MM.1S (cell line): ENCODE results near the gene MTCH1.

Source experiments
- EZH2 ChIP-seq: fragments of 300-600 bp; sonication (generic); optimal IDR thresholded peaks from 2 replicates; pipeline ENCODE3; 2017; ENCODE audit warnings: low read depth, mild to moderate bottlenecking, antibody characterized with exemption, low read length, mixed read lengths
- TF ChIP-seq, protein P1 (sequence below): fragments of 300-600 bp; sonication (generic); IDR thresholded peaks from 2 replicates; pipeline ENCODE4 v1.5.1; 2016; ENCODE audit warnings: antibody characterized with exemption, low read length, mixed read lengths

DNA sequence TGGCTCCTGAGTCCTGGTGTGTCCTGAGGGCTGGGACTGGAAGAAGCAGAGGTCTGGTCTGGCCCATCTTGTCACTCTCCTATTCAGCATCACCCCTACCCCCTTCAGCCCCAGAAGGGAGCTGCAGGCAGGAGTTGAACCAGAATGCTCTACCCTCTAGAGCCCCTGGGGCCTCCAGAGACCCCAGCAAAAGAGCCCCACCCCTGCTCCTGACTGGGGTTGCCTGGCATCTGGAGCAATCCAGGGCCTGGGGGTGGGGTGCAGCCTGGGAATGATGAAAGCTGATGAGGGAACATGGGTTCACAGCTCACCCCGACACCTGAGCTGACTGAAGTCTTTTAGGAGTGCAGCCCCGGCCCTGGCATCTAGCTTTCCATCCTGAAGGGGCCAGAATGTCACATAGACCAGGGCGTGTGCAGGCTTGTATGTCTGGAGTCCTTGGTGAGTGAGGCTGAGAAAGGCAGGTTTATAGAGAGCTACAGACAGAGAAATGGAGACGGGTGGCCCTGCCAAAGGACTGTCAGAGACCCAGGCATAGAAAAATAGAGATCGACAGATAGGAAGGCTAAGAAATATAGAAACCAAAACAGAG, 31.7 kb upstream of the MTCH1 start:
- TF ChIP-seq, protein P1, sequence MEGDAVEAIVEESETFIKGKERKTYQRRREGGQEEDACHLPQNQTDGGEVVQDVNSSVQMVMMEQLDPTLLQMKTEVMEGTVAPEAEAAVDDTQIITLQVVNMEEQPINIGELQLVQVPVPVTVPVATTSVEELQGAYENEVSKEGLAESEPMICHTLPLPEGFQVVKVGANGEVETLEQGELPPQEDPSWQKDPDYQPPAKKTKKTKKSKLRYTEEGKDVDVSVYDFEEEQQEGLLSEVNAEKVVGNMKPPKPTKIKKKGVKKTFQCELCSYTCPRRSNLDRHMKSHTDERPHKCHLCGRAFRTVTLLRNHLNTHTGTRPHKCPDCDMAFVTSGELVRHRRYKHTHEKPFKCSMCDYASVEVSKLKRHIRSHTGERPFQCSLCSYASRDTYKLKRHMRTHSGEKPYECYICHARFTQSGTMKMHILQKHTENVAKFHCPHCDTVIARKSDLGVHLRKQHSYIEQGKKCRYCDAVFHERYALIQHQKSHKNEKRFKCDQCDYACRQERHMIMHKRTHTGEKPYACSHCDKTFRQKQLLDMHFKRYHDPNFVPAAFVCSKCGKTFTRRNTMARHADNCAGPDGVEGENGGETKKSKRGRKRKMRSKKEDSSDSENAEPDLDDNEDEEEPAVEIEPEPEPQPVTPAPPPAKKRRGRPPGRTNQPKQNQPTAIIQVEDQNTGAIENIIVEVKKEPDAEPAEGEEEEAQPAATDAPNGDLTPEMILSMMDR, result no peak
- TF ChIP-seq EZH2, result no peak
